H9 (cell line): ENCODE measurements around the gene ADAT2. TPM values are rescaled to one million over a fixed set of nuclear protein-coding genes. Genes with fewer than 3 reads are reported as not detected.

Experiments used
- DNase-seq: peaks from one replicate; pipeline ENCODE4 v3.0.0-alpha.2; 2017
- H2AFZ ChIP-seq: one replicate; pipeline ENCODE4 v1.6.1; 2013; ENCODE audit warnings: mild to moderate bottlenecking, low read length, control low read depth, moderate library complexity
- H2AK5ac ChIP-seq: 2 replicates; pipeline ENCODE4 v1.6.1; 2013; ENCODE audit warnings: low read length, control low read depth, mixed read lengths; ENCODE audit not compliant: insufficient read length
- H2BK120ac ChIP-seq: one replicate; pipeline ENCODE4 v1.6.1; 2013; ENCODE audit warnings: low read depth, mild to moderate bottlenecking, low read length, control low read depth, inconsistent platforms; ENCODE audit not compliant: poor library complexity, severe bottlenecking
- H2BK12ac ChIP-seq: 2 replicates; pipeline ENCODE4 v1.6.1; 2013; ENCODE audit warnings: low read length, control low read depth, mixed read lengths, low read depth; ENCODE audit not compliant: insufficient read length
- H2BK15ac ChIP-seq: 2 replicates; pipeline ENCODE4 v1.6.1; 2013; ENCODE audit warnings: low read depth, low read length, control low read depth
- H2BK20ac ChIP-seq: one replicate; pipeline ENCODE4 v1.6.1; 2013; ENCODE audit warnings: low read depth, mild to moderate bottlenecking, low read length, control low read depth, inconsistent platforms; ENCODE audit not compliant: poor library complexity, severe bottlenecking
- H2BK5ac ChIP-seq: 2 replicates; pipeline ENCODE4 v1.6.1; 2013; ENCODE audit warnings: low read length, control low read depth, mixed read lengths; ENCODE audit not compliant: insufficient read length
- H3K14ac ChIP-seq: 2 replicates; pipeline ENCODE4 v1.6.1; 2013; ENCODE audit warnings: low read length, control low read depth; ENCODE audit not compliant: insufficient read depth
- H3K18ac ChIP-seq: 2 replicates; pipeline ENCODE4 v1.6.1; 2013; ENCODE audit warnings: low read depth, mild to moderate bottlenecking, mixed read lengths, low read length, control low read depth; ENCODE audit not compliant: insufficient read length
- H3K23ac ChIP-seq: 2 replicates; pipeline ENCODE4 v1.6.1; 2013; ENCODE audit warnings: low read length, control low read depth, mixed read lengths, low read depth; ENCODE audit not compliant: insufficient read length
- H3K23me2 ChIP-seq: 2 replicates; pipeline ENCODE4 v1.6.1; 2013; ENCODE audit warnings: low read depth, mild to moderate bottlenecking, mixed read lengths, low read length, control low read depth; ENCODE audit not compliant: insufficient read length, poor library complexity, severe bottlenecking
- H3K27ac ChIP-seq: 2 replicates; pipeline ENCODE4 v1.5.1; 2013; ENCODE audit warnings: low read length, control low read depth, mixed read lengths, low read depth; ENCODE audit not compliant: insufficient read length
- H3K27me3 ChIP-seq: 2 replicates; pipeline ENCODE4 v1.6.1; 2013; ENCODE audit warnings: low read length, control low read depth, inconsistent platforms; ENCODE audit not compliant: insufficient read depth
- H3K4ac ChIP-seq: 2 replicates; pipeline ENCODE4 v1.6.1; 2013; ENCODE audit warnings: low read depth, mild to moderate bottlenecking, control low read depth, inconsistent platforms, low read length, moderate library complexity
- H3K4me1 ChIP-seq: 2 replicates; pipeline ENCODE4 v1.6.1; 2013; ENCODE audit warnings: low read length, control low read depth, inconsistent platforms; ENCODE audit not compliant: insufficient read depth
- H3K4me2 ChIP-seq: 2 replicates; pipeline ENCODE4 v1.6.1; 2013; ENCODE audit warnings: low read length, control low read depth, mixed read lengths; ENCODE audit not compliant: insufficient read length, insufficient read depth
- H3K56ac ChIP-seq: 2 replicates; pipeline ENCODE4 v1.6.1; 2013; ENCODE audit warnings: low read depth, mild to moderate bottlenecking, mixed read lengths, low read length, control low read depth; ENCODE audit not compliant: insufficient read length
- H3K79me1 ChIP-seq: 2 replicates; pipeline ENCODE4 v1.6.1; 2013; ENCODE audit warnings: low read depth, mild to moderate bottlenecking, moderate library complexity, low read length, control low read depth, inconsistent platforms; ENCODE audit not compliant: insufficient read depth, poor library complexity, severe bottlenecking
- H3K79me2 ChIP-seq: 2 replicates; pipeline ENCODE4 v1.6.1; 2013; ENCODE audit warnings: low read length, control low read depth, inconsistent platforms; ENCODE audit not compliant: insufficient read depth
- H3K9ac ChIP-seq: 2 replicates; pipeline ENCODE4 v1.6.1; 2013; ENCODE audit warnings: low read length, control low read depth, mixed read lengths; ENCODE audit not compliant: insufficient read length; ENCODE audit errors: extremely low read depth
- H3K9me3 ChIP-seq: one replicate; pipeline ENCODE4 v1.6.1; 2013; ENCODE audit warnings: low read depth, low read length, inconsistent platforms; ENCODE audit not compliant: control insufficient read depth
- H3T11ph ChIP-seq: one replicate; pipeline ENCODE4 v1.6.1; 2013; ENCODE audit warnings: mild to moderate bottlenecking, low read length, control low read depth, inconsistent platforms
- H4K20me1 ChIP-seq: one replicate; pipeline ENCODE4 v1.6.1; 2013; ENCODE audit not compliant: control insufficient read depth, insufficient read length, insufficient read depth
- H4K5ac ChIP-seq: 2 replicates; pipeline ENCODE4 v1.6.1; 2013; ENCODE audit warnings: low read depth, mild to moderate bottlenecking, mixed read lengths, low read length, control low read depth; ENCODE audit not compliant: insufficient read length
- H4K8ac ChIP-seq: replicated peaks from 2 replicates; pipeline ENCODE4 v1.6.1; 2013; ENCODE audit warnings: low read length, control low read depth, mixed read lengths, low read depth; ENCODE audit not compliant: insufficient read length
- H4K91ac ChIP-seq: 2 replicates; pipeline ENCODE4 v1.6.1; 2013; ENCODE audit warnings: low read depth, mild to moderate bottlenecking, moderate library complexity, mixed read lengths, low read length, control low read depth; ENCODE audit not compliant: insufficient read length
- H3K27ac Mint-ChIP-seq, 3 experiments: 2 replicates in 2 of 3; 3 replicates in 1 of 3; pipeline ENCODE4 v1.8.0; 2020 to 2021; ENCODE audit warnings: mixed read lengths in 3 of 3, mild to moderate bottlenecking in 1 of 3, moderate library complexity in 1 of 3
- H3K27me3 Mint-ChIP-seq: 2 replicates; pipeline ENCODE4 v1.8.0; 2021; ENCODE audit warnings: low read depth, mild to moderate bottlenecking, moderate library complexity, mixed read lengths
- H3K36me3 Mint-ChIP-seq, 3 experiments: 2 replicates in 2 of 3; 3 replicates in 1 of 3; pipeline ENCODE4 v1.8.0; 2020 to 2021; ENCODE audit warnings: low read depth in 3 of 3, mixed read lengths in 3 of 3; ENCODE audit not compliant: insufficient read depth in 1 of 3
- H3K4me1 Mint-ChIP-seq, 2 experiments: 2 replicates each; pipeline ENCODE4 v1.8.0; 2020; ENCODE audit warnings: mixed read lengths in 2 of 2
- H3K4me3 Mint-ChIP-seq, 2 experiments: 2 replicates in 1 of 2; 3 replicates in 1 of 2; pipeline ENCODE4 v1.8.0; 2020 to 2021; ENCODE audit warnings: mild to moderate bottlenecking in 2 of 2, mixed read lengths in 2 of 2, moderate library complexity in 1 of 2
- H3K9me3 Mint-ChIP-seq, 2 experiments: 2 replicates in 1 of 2; 3 replicates in 1 of 2; pipeline ENCODE4 v1.8.0; 2020; ENCODE audit warnings: mild to moderate bottlenecking in 2 of 2, mixed read lengths in 2 of 2, moderate library complexity in 1 of 2
- CTCF ChIP-seq: fragments of 200-600 bp; sonication (generic); conservative IDR thresholded peaks from 3 replicates; pipeline ENCODE4 v1.8.0; 2021; ENCODE audit warnings: antibody characterized with exemption, mild to moderate bottlenecking
- WGBS: extraction: QIAGEN DNeasy Blood & Tissue Kit; methylation state at CpG from one replicate; pipeline ENCODE4 v1.1.7; 2013; ENCODE audit warnings: missing lambda C conversion rate, low lambda C conversion rate, mixed read lengths; ENCODE audit not compliant: insufficient read length; ENCODE audit errors: extremely low coverage; 5-methylcytosine and 5-hydroxymethylcytosine counted together
- total RNA-seq: library from RNA; stranded (reverse); gene quantifications from 2 replicates; pipeline ENCODE4 v1.2.1, GENCODE V29; 2021

Gene ADAT2
- total RNA-seq, 1 experiment from 2014 or later, result 11.3 TPM

GRCh38 chr6:143482593-143482992 lies 32.1 kb upstream of the ADAT2 start:
- no peaks in the 10 kb centered on the region for H3K4me1 ChIP-seq
- H3K27me3 ChIP-seq, result no peaks in the 10 kb centered on the region
- H4K91ac ChIP-seq, result no peak overlapping the region
- H2AFZ ChIP-seq, result no peak overlapping the region
- no peak overlapping the region for H2BK120ac ChIP-seq
- no peak overlapping the region for H4K8ac ChIP-seq
- no peaks in the 10 kb centered on the region for H4K20me1 ChIP-seq
- H3K9me3 ChIP-seq, result no peaks in the 10 kb centered on the region
- H3K27ac Mint-ChIP-seq, result no peak overlapping the region
- no peak for DNase-seq
- no peaks in the 10 kb centered on the region for H3K9me3 Mint-ChIP-seq
- H2BK20ac ChIP-seq, result no peak overlapping the region
- no peak overlapping the region for H4K5ac ChIP-seq
- no peak overlapping the region for H3K4me3 Mint-ChIP-seq
- no peak overlapping the region for H2BK15ac ChIP-seq
- no peak overlapping the region for H3K23ac ChIP-seq
- H2BK5ac ChIP-seq, result no peak overlapping the region
- H2BK12ac ChIP-seq, result no peak overlapping the region
- H3T11ph ChIP-seq, result no peak overlapping the region
- no peak overlapping the region for H3K18ac ChIP-seq
- H3K27me3 Mint-ChIP-seq, result no peaks in the 10 kb centered on the region
- no CpG with 5 or more reads among the region's 2 CpGs for WGBS
- no peak overlapping the region for H3K4ac ChIP-seq
- H3K4me1 Mint-ChIP-seq, result no peaks in the 10 kb centered on the region
- H3K9ac ChIP-seq, result no peak overlapping the region
- H3K27ac ChIP-seq, result no peak overlapping the region
- H3K79me1 ChIP-seq, result no peaks in the 10 kb centered on the region
- H3K79me2 ChIP-seq, result no peaks in the 10 kb centered on the region
- H3K56ac ChIP-seq, result no peak overlapping the region
- no peaks in the 10 kb centered on the region for H3K36me3 Mint-ChIP-seq
- H3K4me2 ChIP-seq, result no peak overlapping the region
- no peak overlapping the region for H3K14ac ChIP-seq
- H2AK5ac ChIP-seq, result no peak overlapping the region
- TF ChIP-seq CTCF, result no peak
- H3K23me2 ChIP-seq, result no peaks in the 10 kb centered on the region
